ENCODE data around the gene ACSL6. TPM values are rescaled to one million over a fixed set of nuclear protein-coding genes. Genes with fewer than 3 reads are reported as not detected.

Gene ACSL6
- total RNA-seq, 1 experiment from 2014 or later = 0.24 TPM

DNA sequence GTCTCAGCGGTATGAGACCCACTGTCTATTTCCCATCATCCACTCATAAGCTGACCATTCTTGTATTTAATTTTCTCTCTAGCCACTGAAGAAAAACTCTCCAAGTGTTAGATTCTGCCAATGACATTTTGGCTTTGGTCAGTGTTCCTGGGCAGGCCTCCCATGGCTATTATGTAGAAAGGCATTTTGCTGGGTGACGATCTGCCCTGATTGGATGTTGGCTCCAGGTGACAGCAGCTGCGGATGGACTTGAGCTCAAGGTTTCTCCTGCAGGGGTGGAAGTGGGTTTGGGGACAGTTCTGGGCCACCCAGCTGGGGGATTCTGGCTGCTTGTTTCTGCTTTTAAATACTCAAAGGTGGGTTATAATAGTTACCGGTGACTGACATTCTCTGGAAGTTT is 31.6 kb downstream of the ACSL6 start:
- no peak for DNase-seq (ENCODE audit: low spot score)

DNA sequence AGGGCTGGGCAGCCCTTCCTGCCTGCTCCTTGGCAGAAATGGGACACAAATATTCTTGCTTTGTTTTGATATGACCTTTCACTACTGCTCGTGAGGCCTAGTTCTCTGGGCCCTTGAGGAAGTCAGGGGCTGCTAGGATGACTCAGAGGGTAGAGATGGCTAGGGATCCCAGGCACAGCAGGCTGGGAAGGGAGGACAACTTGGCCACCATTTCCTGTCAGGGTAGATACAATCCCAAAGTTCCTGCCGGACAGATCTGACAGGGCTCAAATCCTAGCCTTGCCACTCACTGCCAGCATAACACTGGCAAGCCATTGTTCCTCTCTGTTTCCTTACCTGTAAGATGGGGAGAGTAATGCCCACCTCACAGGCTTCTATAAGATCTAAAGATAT is 34.2 kb downstream of the ACSL6 start:
- no peak for DNase-seq (ENCODE audit: low spot score)

DNA sequence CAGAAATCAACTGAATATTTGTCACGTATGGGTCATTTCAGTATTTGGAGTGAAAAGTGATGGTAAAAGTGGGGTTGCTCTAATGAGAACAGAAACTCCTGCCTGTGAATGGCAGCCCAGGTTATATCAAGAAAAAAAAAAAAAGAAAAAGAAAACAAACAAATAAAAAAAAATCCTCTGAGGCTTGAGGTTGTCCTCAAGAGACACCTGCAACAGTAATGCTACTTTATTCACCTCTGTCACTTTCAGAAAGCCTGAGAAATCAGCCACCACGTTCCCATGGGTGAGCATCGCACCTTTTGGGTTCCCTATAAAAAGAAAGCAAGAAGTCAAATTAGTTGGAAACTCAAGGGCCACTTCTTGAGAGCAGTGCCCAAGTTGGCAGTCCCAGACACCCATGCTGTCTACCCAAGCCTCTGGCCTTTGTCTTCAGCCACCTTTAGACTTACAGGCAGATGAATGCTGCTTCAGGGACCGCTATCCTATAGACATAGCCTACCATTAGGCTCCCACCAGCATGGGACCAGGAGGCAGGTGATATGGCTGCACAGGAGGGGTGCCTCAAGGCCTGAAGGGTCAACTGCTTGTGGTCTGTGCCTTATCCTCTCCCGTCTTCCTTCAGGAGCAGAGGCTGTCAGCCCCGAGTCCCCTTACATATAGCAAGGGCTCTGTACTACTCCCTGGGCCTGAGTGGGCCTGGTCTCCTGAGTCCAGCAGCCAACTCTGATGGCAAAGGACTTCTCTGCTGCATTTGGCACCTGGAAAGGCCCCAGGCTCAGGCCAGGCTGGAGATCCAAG is 34.8 kb downstream of the ACSL6 start:
- DNase-seq (ENCODE audit: low spot score) = no peak

DNA sequence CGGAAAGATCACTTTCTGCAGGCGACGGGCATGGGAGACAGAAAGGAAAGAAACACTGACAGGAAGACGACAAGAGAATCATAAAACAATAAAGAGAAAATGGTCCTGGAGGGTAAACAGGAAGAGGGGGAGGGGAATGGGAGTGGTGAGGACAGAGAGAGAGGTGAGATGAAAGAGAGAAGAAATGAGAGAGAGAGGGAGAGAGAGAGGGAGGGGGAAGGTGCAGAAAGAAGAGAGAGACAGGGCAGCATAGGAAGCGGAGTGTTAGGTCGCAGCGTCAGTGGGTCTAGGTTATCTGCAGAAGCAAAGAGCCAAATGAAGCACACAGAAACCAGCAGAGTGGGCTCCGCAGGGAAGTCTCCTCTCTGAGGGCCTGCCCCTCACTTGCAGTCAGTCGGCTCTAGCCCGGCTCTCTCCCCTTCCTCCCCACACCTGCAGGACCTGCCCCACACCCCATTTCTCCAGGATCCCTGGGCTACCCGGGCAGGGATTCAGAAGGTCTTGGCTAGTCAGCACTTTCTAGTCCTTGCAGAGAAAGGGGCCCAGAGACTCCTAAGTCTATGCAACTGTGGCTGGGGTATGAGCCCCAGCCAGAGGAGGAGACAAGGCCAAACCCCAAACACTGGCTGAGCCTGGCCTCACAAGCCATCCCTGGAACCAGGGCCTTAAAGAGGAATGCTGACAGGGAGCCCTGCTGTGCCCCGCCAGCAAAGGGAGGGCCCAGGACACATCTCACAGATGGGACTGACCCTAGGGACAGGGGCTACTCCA is 36.3 kb downstream of the ACSL6 start:
- DNase-seq (ENCODE audit: low spot score) = no peak

DNA sequence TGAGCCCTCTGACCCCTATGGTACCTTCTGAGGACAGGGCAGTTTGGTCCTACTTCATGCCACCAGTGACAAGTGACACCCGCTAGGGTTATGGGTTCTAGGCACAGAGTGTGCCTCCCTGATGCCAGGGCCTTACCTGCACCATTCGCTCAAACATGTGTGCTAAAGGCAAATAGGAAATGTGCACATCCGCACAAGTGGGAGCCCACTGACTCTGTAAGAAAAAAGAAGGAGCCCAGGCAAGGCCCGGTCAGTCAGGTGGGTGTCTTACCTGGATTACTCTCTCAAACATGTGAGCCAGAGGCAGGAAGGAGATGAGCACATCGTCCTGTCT is 36.9 kb downstream of the ACSL6 start:
- DNase-seq (ENCODE audit: low spot score) = no peak

DNA sequence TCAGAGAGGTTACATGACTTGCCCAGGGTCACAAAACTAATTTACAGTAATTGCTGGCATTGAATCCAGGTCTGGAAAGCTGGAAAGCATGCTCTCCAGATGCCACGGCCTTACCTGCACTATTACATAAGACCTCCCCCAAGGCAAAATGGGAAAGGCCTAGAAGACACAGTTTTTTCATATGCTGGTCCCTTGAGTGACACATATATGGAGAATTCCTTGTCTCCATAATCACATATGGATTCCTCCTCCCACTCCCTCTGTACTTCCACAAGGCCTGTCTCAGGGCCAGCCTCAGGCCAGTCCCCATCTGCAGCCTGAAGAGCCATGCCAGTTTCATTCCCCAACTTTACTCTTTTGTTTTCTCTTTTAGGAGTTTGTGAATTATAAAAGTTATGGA is 37.4 kb downstream of the ACSL6 start:
- DNase-seq (ENCODE audit: low spot score) = no peak

DNA sequence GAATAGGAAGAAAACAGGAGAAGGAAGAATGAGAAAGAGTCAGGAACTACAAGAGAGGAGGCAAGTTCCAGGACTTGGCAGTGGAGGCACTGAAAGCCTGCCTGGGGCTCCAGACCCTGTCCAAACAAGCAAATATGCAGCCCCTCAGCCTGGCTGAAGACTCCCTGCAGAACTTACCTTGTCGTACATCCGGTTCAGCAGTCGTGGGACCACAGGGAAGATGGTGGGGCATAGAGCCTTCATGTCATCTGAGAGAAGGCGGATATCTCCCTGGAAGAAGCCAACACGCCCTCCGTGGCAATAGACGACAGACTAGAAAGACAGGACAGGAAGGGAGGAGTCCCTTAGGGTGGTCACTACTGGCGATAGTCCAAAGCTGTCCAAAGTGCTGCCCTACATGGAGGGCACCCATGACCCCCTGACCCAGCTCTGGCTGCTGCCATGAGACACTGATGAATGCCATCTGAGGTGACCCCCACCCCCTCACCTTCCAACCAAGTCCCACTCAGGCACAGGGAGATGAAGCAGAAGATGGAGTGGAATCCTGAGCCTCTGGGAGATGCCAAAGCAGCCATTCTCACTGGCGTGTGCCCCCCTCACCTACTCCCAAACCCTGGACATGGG is 38.3 kb downstream of the ACSL6 start:
- no peak for DNase-seq (ENCODE audit: low spot score)

DNA sequence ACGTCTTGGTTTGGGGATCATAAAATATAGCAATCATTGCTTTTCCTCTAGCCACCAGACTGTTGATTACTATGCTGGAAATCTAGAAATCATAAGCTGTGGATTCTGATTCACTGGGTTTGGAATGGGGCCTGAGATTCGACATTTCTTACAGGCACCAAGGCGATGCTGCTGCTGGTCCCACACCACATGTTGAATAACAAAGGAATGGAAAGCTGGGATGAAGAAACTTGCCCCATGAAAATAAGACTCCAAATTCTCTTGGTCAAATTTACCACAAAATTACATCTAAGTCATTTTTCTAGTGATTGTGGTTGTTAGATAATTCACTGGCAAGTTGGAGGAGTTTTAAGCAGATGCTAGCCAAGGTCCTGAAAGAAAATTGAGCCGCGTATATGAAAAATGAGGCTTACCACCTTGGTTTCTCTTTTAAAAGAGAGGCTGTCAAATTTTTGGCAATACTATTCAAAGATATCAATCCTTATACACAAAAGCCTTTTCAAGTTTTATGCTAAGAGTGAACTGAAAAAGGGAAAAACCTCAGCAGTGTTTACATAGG is 43.0 kb downstream of the ACSL6 start:
- no peak for DNase-seq (ENCODE audit: low spot score)

DNA sequence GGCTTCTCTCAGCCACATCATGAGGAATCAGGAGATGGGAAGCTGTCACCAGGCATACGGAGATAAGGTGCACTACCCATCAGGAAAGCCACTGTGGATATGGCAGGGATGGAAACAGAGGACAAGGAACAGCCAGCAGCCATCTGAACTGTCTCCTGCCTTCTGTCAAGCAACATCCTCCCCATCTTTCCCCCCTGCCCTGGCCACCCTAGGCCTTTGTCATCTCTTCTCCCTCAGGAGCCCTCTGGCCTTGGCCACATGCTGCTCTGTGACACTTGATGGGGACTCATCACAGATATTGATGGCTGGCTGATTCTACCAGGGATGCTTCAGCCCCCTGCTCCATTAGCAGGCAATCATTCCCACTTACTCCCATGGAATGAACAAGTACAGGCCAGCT is 44.9 kb downstream of the ACSL6 start:
- DNase-seq (ENCODE audit: low spot score) = no peak

DNA sequence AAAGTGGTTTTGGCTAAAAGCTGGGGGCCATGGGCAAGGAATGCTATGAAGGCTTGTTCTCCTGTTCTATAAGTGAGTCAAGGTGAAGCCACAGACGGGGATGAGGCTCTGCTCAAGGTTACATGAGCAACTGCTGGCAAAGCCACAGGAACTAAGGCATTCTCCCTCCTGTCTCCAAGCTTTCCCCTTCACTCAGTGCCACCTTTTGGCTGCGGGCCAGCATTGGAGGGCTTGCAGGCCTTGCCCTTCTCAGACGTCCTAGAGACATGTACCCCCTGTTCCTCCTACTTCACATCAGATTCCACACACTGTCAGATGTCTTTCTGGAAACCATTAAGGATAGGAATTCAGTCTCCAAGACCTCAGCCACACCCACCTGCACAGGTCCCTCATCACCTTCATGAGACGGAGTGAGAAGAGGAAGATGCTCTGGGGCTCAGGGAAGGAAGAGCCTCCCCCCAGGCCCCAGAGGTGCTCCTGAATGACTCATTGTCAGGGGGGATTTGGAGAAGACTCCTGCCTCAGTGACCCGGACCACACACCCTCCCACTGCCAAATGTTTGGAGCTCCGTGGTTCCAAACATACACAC is 45.5 kb downstream of the ACSL6 start:
- no peak for DNase-seq (ENCODE audit: low spot score)

DNA sequence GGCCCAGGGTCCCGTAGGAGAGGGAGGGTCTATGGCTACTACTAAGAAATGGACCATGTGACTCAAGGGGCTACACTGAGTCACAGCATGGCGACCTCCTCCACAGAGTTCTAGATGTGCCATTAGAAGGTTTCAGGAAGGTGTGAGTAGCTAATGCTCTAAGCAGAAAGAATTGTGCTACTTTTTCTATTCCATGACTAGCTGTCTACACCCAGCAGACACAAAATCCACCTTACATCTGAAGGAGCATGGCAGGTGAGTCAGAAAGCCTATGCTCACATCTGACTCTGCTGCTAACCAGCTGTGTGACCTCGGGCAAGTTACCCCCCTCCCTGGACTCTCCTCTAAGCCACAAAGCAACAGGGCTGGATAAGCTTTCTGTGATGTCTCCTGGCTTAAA is 51.6 kb downstream of the ACSL6 start:
- no peak for DNase-seq (ENCODE audit: low spot score)

DNA sequence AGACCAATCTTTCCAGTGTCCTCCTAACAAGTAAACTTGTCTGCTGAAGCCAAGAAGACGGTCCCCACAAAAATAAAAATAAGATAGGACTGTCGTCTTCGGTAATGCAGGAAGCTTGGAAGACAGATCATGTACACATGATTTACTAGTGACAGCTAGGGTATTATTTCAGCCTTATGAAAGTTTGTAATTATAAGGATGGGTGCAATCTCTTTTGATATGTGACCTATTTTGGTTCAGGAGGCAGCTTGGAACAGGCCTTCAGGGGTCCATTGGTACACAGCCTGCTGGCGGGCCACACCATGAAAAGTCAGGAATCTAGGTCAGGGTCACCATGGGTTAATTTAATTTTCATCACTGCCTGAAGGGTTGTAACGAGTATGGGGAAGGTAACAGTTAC is 52.3 kb downstream of the ACSL6 start:
- DNase-seq (ENCODE audit: low spot score) = no peak

DNA sequence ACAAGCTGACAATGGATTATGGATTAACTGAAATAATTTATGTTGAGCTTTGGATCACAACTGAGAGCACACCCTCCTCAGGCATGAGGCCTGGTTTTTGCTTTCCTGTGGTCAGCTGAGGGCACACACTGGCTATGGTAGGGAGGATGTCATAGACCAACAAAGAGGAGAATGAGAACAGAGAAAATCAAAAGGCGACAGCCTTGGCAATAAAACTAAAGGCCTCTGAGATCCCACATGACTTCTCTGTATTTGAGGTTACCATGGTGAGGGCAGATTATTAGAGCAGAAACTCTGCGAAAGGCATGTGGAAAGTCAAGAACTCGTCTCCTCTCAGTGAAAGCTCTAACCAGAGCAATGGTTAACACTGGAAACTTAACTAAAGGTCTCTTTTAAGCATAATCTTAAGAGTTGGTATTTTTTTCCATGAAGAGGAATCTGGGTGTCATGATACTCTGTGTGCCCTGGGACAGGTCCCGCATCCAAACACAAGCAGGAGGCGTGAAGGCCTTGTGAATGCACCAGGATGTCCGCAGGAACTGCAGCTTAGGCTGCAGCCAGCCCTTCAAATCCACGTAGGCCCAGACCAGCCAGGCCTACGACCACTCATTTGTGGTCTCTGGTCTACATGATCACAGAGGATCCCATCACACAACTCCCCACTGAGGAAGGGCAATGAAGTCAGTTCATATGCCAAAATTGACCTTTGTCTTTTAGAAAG is 53.6 kb downstream of the ACSL6 start:
- no peak for DNase-seq (ENCODE audit: low spot score)

DNA sequence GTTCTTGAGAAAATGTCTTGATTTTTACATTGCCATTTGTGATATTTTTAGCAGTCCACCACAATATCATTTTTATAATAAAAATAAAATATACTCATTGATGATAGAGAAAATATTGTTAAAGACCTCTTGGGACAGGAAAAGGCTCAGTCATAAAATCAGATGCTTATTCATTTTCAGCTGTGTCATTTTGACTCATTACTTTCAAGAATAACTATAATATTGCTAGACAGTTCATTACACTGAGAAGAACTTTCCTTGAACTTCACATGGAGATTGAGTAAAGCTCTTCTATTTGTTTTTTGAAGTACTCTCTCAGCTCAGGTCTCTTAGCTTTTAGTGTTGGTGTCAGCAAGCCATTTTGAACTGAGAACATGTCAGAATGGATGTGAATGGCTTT is 57.5 kb downstream of the ACSL6 start:
- DNase-seq (ENCODE audit: low spot score) = no peak

DNA sequence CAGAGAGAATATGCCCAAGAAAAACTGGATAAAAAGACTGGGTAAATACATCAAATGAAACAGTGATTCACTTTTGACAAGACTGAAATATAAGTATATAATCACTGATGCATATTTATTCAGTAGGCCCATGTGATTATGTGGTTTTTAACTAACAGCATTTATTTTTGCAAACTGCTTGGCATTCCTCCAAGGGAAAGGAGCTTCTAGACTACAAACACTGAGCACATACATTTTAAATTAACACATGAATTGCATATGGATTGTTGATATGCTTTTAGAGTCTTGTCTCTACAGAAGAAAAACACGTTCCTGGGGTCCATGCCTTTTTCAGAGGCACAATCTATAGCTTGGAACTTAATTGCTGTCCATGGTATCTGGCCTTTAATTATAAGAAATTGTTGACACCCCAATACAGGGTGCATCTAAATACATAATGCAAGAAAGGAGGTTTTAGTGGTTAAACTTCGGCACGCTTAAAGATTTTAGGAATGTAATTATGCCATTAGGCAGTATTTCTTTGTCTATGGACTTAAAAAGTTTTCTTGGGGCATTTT is 59.1 kb downstream of the ACSL6 start:
- no peak for DNase-seq (ENCODE audit: low spot score)

DNA sequence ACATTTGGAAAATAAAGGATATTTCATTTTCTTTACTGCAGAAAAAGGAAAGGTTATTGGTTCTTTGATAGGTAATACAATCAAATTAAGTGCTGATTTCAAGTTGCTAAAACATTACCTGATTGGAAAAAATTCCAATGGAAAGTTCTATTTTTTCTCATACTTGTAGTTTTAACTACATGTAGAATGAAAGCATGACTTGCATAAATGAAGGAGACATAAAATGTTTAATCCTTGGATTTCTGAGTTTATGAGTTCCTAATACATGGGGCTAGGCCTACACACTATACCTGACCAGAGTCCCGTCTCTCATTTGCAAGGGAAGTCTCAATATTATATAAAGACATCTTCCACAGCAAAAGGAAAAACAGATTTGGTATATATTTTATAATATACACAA is 60.8 kb downstream of the ACSL6 start:
- no peak for DNase-seq (ENCODE audit: low spot score)

DNA sequence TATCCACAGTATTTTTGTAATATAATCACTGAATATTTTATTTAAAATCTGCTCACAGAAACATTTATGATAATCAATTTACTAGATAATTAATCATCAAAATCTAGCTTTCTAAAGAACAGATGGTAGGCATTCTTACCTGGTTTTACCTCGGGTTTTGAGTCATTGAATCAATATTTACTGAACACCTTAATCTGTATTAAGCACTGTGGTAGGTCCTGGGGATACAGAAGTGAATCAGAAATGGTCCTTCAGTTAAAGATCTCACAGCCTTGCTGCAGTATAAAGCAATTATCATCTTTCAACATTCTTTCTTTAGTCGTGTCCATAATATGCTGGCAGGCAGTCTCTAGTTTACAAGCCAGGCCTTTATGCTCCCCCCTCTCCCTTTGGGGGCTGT is 64.0 kb downstream of the ACSL6 start:
- DNase-seq (ENCODE audit: low spot score) = no peak

DNA sequence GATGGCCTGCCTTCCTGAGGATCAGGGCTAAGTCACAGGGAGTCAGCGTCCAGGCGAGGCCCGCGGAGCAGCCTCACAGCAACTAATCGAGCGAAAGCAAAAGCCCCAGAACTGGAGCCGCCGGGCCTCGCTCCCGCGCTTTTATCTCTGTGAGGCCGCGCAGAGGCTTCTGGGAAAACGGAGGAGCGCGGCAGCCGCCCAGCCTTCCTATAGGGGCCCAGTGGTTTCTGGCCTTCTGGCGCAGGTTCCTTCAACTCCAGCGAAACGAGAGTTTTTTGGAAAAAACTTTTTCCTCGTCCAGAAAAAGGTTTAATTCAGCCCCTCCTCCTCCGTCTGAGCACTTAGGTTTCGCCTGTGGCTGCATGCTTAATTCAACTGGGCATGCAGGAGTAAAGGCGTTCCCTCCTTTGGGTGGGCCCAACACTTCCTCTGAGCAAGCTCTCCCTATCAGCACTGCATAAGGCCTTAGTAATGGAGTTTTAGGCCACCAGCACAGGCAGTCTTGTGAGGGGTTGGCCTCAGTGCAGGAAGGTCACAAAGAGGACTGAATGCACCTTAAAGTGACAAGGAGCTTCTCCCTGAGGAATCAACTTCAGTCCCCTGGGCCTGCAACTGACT is 65.8 kb downstream of the ACSL6 start, which contains the start of gene MEIKIN:
Gene MEIKIN, minus strand, starts transcription at position 113 of the 618 bp plus-strand sequence. CDS start 158 bp downstream, outside the sequence.
- no peak for DNase-seq (ENCODE audit: low spot score)

DNA sequence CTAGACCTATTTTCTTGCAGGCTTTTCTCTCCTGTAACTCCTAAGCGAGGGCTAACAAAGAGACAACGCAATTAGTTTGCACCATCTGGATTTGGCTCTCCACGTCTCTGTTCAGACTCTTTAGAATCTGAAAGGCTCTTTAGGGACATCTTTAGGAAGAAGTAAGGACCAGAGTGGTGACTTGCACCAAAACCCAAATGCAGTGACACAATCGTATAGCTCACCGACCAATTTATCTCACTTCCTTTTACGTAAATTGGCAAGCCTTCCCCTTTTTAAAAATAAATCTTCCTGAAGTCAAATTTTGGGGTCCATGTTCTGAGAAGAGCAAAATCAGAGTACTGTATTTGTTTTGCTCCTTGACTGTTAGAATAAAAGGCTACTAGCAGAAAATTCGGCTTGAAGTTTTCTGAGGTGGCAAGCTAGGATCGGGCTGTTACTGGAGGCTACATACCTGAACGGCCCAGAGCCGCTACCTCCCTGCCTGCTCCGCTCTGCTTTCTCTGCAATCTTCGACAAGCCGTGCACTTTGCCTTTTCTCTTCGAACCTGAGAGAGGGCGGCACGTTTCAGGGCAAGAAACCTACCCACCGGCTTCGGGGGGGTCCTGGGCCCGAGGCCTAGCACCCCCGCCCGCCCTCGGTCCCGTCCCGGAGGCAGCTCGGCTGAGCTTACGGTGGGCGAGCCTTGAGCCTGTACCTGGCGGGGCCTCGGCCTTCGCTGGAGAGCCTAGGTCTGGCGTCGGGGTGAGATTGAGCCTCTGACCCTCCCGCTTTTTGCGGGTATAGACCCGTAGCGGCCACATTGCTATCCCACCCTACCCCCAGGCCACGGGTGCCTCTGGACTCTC is 66.5 kb downstream of the ACSL6 start:
- DNase-seq (ENCODE audit: low spot score) = no peak

DNA sequence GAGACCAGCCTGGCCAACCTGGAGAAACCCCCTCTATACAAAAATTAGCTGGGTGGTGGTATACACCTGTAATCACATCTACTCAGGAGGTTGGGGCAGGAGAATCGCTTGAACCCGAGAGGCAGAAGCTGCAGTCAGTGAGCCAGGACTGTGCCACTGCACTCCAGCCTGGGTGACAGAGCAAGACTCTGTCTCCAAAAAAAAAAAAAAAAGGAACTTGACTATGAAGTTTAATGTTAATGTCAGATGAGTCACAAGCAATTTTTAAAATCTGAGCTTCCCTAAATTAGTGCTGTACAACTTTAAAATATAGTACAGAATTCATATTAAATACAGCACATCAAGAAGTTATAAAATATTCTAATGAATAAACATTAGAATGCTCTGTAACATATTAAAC is 67.5 kb downstream of the ACSL6 start:
- DNase-seq (ENCODE audit: low spot score) = no peak

All from A172 (cell line).